NCI-H2196 treated with DMSO at 0.1 percent for 48 hours (cell line): ENCODE results near the gene ABHD5.

Source experiments
- DNase-seq: peaks from one replicate; lab custom pipeline; 2025; ENCODE audit not compliant: unreplicated experiment; lab: John Stamatoyannopoulos, UW

Gene ABHD5

GRCh38 chr3:43685921-43686320 lies 4.8 kb upstream of the ABHD5 start:
- no peak for DNase-seq

- no peak for DNase-seq
These were observed 4.4 kb upstream of the ABHD5 start for GRCh38 chr3:43686333-43686699.

- DNase-seq, result no peak
These were observed 3.8 kb upstream of the ABHD5 start for GRCh38 chr3:43686700-43687498.

GRCh38 chr3:43687499-43687811 lies 3.3 kb upstream of the ABHD5 start:
- DNase-seq, result no peak

- DNase-seq, result no peak
These were observed 2.5 kb upstream of the ABHD5 start for GRCh38 chr3:43688245-43688650.

- DNase-seq, result no peak
These were observed 1.6 kb upstream of the ABHD5 start for GRCh38 chr3:43689166-43689565.

GRCh38 chr3:43689766-43690399 lies 855 bp upstream of the ABHD5 start:
- no peak for DNase-seq

GRCh38 chr3:43691120-43691995 lies 620 bp downstream of the ABHD5 start:
- DNase-seq, result peak; percentile 18

GRCh38 chr3:43692085-43692855 lies 1.5 kb downstream of the ABHD5 start:
- DNase-seq, result no peak

GRCh38 chr3:43692971-43693370 lies 2.2 kb downstream of the ABHD5 start:
- DNase-seq, result no peak

- DNase-seq, result no peak
These were observed 2.9 kb downstream of the ABHD5 start for GRCh38 chr3:43693594-43693993.

- no peak for DNase-seq
These were observed 4.7 kb downstream of the ABHD5 start for GRCh38 chr3:43695443-43695842.

GRCh38 chr3:43695863-43696262 lies 5.1 kb downstream of the ABHD5 start:
- DNase-seq, result no peak

- no peak for DNase-seq
These were observed 5.7 kb downstream of the ABHD5 start for GRCh38 chr3:43696441-43696840.

- no peak for DNase-seq
These were observed 6.1 kb downstream of the ABHD5 start for GRCh38 chr3:43696881-43697280.

GRCh38 chr3:43699864-43700263 lies 9.1 kb downstream of the ABHD5 start:
- no peak for DNase-seq

GRCh38 chr3:43704697-43705096 lies 14.0 kb downstream of the ABHD5 start:
- no peak for DNase-seq

GRCh38 chr3:43706342-43706741 lies 15.6 kb downstream of the ABHD5 start:
- no peak for DNase-seq

GRCh38 chr3:43707266-43707665 lies 16.5 kb downstream of the ABHD5 start:
- DNase-seq, result no peak

GRCh38 chr3:43707998-43708397 lies 17.3 kb downstream of the ABHD5 start:
- DNase-seq, result no peak

- DNase-seq, result no peak
These were observed 18.3 kb downstream of the ABHD5 start for GRCh38 chr3:43709022-43709421.
